ENCODE results near the gene ARHGAP24. TPM values are rescaled to one million over a fixed set of nuclear protein-coding genes. Genes with fewer than 3 reads are reported as not detected.

ARHGAP24 gene
- total RNA-seq, 1 experiment from 2014 or later: 1.3 TPM

- Histone ChIP-seq H3K4me3 (replicated peaks in 1 of 2; ENCODE audit: low read depth in 1 of 2, low read length in 2 of 2) (no peak overlapping the region), H3K27ac (ENCODE audit: low read depth, low read length) (no peak overlapping the region), H4K20me1 (ENCODE audit: insufficient read depth) (no peaks in the 10 kb centered on the region), H3K27me3 (ENCODE audit: insufficient read depth, low read length) (no peaks in the 10 kb centered on the region), H3K36me3 (ENCODE audit: control insufficient read depth in 1 of 2, insufficient read depth in 2 of 2, low read length in 2 of 2) (no peaks in the 10 kb centered on the region), H3K79me2 (ENCODE audit: insufficient read depth, low read length) (no peaks in the 10 kb centered on the region), H3K9me2 (ENCODE audit: insufficient read depth) (no peaks in the 10 kb centered on the region), H2AFZ (ENCODE audit: low read depth, low read length, poor library complexity, severe bottlenecking) (no peak overlapping the region), H3K9ac (ENCODE audit: low read length) (no peak overlapping the region), H3K4me2 (ENCODE audit: low read length) (no peak overlapping the region), H3K9me3 (ENCODE audit: control insufficient read depth in 1 of 2, insufficient read depth in 1 of 2, low read depth in 1 of 2, low read length in 2 of 2) (no peaks in the 10 kb centered on the region), H3K4me1 (ENCODE audit: control insufficient read depth in 1 of 2, insufficient read depth in 2 of 2, low read length in 2 of 2) (no peaks in the 10 kb centered on the region)
- DNase-seq (ENCODE audit: low read depth, low spot score) (no peak), ATAC-seq (no peak)
- intact Hi-C loops (cut with micrococcal nuclease): no loop called here
- no TSS peak for BruUV-seq (replicated peaks)
- TF ChIP-seq REST (IDR thresholded peaks at IDR 0.05; ENCODE audit: low read depth) (no peak), CBX3 (IDR thresholded peaks at IDR 0.05; ENCODE audit: low read depth) (no peak), YY1 (IDR thresholded peaks at IDR 0.05; ENCODE audit: extremely low read depth, insufficient replicate concordance, low read depth, low read length) (no peak), JUND (IDR thresholded peaks at IDR 0.05) (no peak), EZH2 (IDR thresholded peaks at IDR 0.05) (no peak), POLR2AphosphoS5 (IDR thresholded peaks at IDR 0.05; ENCODE audit: low read depth, low read length) (no peak), FOSL1 (IDR thresholded peaks at IDR 0.05; ENCODE audit: low read depth) (no peak), SIN3A (IDR thresholded peaks at IDR 0.05; ENCODE audit: low read depth) (no peak), RAD21 (IDR thresholded peaks at IDR 0.05; ENCODE audit: low read depth) (no peak)
- ChIA-PET POLR2A (no interaction called here), CTCF (no interaction called here), RAD21 (ENCODE audit: low non-redundant PET in 1 of 2, low total read pairs in 2 of 2, uncharacterized antibody in 2 of 2, unreplicated experiment in 2 of 2) (no interaction called here)
Observed at GRCh38 chr4:85591406-85592098, 116.6 kb downstream of the ARHGAP24 start.
